H9 (cell line): ENCODE data around the gene KANSL3. TPM values are rescaled to one million over a fixed set of nuclear protein-coding genes. Genes with fewer than 3 reads are reported as not detected.

Experiments
- DNase-seq: peaks from one replicate; pipeline ENCODE4 v3.0.0-alpha.2; 2017
- H2AFZ ChIP-seq: one replicate; pipeline ENCODE4 v1.6.1; 2013; ENCODE audit warnings: mild to moderate bottlenecking, low read length, control low read depth, moderate library complexity
- H2AK5ac ChIP-seq: 2 replicates; pipeline ENCODE4 v1.6.1; 2013; ENCODE audit warnings: low read length, control low read depth, mixed read lengths; ENCODE audit not compliant: insufficient read length
- H2BK120ac ChIP-seq: one replicate; pipeline ENCODE4 v1.6.1; 2013; ENCODE audit warnings: low read depth, mild to moderate bottlenecking, low read length, control low read depth, inconsistent platforms; ENCODE audit not compliant: poor library complexity, severe bottlenecking
- H2BK12ac ChIP-seq: 2 replicates; pipeline ENCODE4 v1.6.1; 2013; ENCODE audit warnings: low read length, control low read depth, mixed read lengths, low read depth; ENCODE audit not compliant: insufficient read length
- H2BK15ac ChIP-seq: 2 replicates; pipeline ENCODE4 v1.6.1; 2013; ENCODE audit warnings: low read depth, low read length, control low read depth
- H2BK20ac ChIP-seq: one replicate; pipeline ENCODE4 v1.6.1; 2013; ENCODE audit warnings: low read depth, mild to moderate bottlenecking, low read length, control low read depth, inconsistent platforms; ENCODE audit not compliant: poor library complexity, severe bottlenecking
- H2BK5ac ChIP-seq: 2 replicates; pipeline ENCODE4 v1.6.1; 2013; ENCODE audit warnings: low read length, control low read depth, mixed read lengths; ENCODE audit not compliant: insufficient read length
- H3K14ac ChIP-seq: 2 replicates; pipeline ENCODE4 v1.6.1; 2013; ENCODE audit warnings: low read length, control low read depth; ENCODE audit not compliant: insufficient read depth
- H3K18ac ChIP-seq: 2 replicates; pipeline ENCODE4 v1.6.1; 2013; ENCODE audit warnings: low read depth, mild to moderate bottlenecking, mixed read lengths, low read length, control low read depth; ENCODE audit not compliant: insufficient read length
- H3K23ac ChIP-seq: 2 replicates; pipeline ENCODE4 v1.6.1; 2013; ENCODE audit warnings: low read length, control low read depth, mixed read lengths, low read depth; ENCODE audit not compliant: insufficient read length
- H3K23me2 ChIP-seq: 2 replicates; pipeline ENCODE4 v1.6.1; 2013; ENCODE audit warnings: low read depth, mild to moderate bottlenecking, mixed read lengths, low read length, control low read depth; ENCODE audit not compliant: insufficient read length, poor library complexity, severe bottlenecking
- H3K27ac ChIP-seq: 2 replicates; pipeline ENCODE4 v1.5.1; 2013; ENCODE audit warnings: low read length, control low read depth, mixed read lengths, low read depth; ENCODE audit not compliant: insufficient read length
- H3K27me3 ChIP-seq: 2 replicates; pipeline ENCODE4 v1.6.1; 2013; ENCODE audit warnings: low read length, control low read depth, inconsistent platforms; ENCODE audit not compliant: insufficient read depth
- H3K4ac ChIP-seq: 2 replicates; pipeline ENCODE4 v1.6.1; 2013; ENCODE audit warnings: low read depth, mild to moderate bottlenecking, control low read depth, inconsistent platforms, low read length, moderate library complexity
- H3K4me1 ChIP-seq: 2 replicates; pipeline ENCODE4 v1.6.1; 2013; ENCODE audit warnings: low read length, control low read depth, inconsistent platforms; ENCODE audit not compliant: insufficient read depth
- H3K4me2 ChIP-seq: 2 replicates; pipeline ENCODE4 v1.6.1; 2013; ENCODE audit warnings: low read length, control low read depth, mixed read lengths; ENCODE audit not compliant: insufficient read length, insufficient read depth
- H3K56ac ChIP-seq: 2 replicates; pipeline ENCODE4 v1.6.1; 2013; ENCODE audit warnings: low read depth, mild to moderate bottlenecking, mixed read lengths, low read length, control low read depth; ENCODE audit not compliant: insufficient read length
- H3K79me1 ChIP-seq: 2 replicates; pipeline ENCODE4 v1.6.1; 2013; ENCODE audit warnings: low read depth, mild to moderate bottlenecking, moderate library complexity, low read length, control low read depth, inconsistent platforms; ENCODE audit not compliant: insufficient read depth, poor library complexity, severe bottlenecking
- H3K79me2 ChIP-seq: 2 replicates; pipeline ENCODE4 v1.6.1; 2013; ENCODE audit warnings: low read length, control low read depth, inconsistent platforms; ENCODE audit not compliant: insufficient read depth
- H3K9ac ChIP-seq: 2 replicates; pipeline ENCODE4 v1.6.1; 2013; ENCODE audit warnings: low read length, control low read depth, mixed read lengths; ENCODE audit not compliant: insufficient read length; ENCODE audit errors: extremely low read depth
- H3K9me3 ChIP-seq: one replicate; pipeline ENCODE4 v1.6.1; 2013; ENCODE audit warnings: low read depth, low read length, inconsistent platforms; ENCODE audit not compliant: control insufficient read depth
- H3T11ph ChIP-seq: one replicate; pipeline ENCODE4 v1.6.1; 2013; ENCODE audit warnings: mild to moderate bottlenecking, low read length, control low read depth, inconsistent platforms
- H4K20me1 ChIP-seq: one replicate; pipeline ENCODE4 v1.6.1; 2013; ENCODE audit not compliant: control insufficient read depth, insufficient read length, insufficient read depth
- H4K5ac ChIP-seq: 2 replicates; pipeline ENCODE4 v1.6.1; 2013; ENCODE audit warnings: low read depth, mild to moderate bottlenecking, mixed read lengths, low read length, control low read depth; ENCODE audit not compliant: insufficient read length
- H4K8ac ChIP-seq: replicated peaks from 2 replicates; pipeline ENCODE4 v1.6.1; 2013; ENCODE audit warnings: low read length, control low read depth, mixed read lengths, low read depth; ENCODE audit not compliant: insufficient read length
- H4K91ac ChIP-seq: 2 replicates; pipeline ENCODE4 v1.6.1; 2013; ENCODE audit warnings: low read depth, mild to moderate bottlenecking, moderate library complexity, mixed read lengths, low read length, control low read depth; ENCODE audit not compliant: insufficient read length
- H3K27ac Mint-ChIP-seq, 3 experiments: 2 replicates in 2 of 3; 3 replicates in 1 of 3; pipeline ENCODE4 v1.8.0; 2020 to 2021; ENCODE audit warnings: mixed read lengths in 3 of 3, mild to moderate bottlenecking in 1 of 3, moderate library complexity in 1 of 3
- H3K27me3 Mint-ChIP-seq: 2 replicates; pipeline ENCODE4 v1.8.0; 2021; ENCODE audit warnings: low read depth, mild to moderate bottlenecking, moderate library complexity, mixed read lengths
- H3K36me3 Mint-ChIP-seq, 3 experiments: 2 replicates in 2 of 3; 3 replicates in 1 of 3; pipeline ENCODE4 v1.8.0; 2020 to 2021; ENCODE audit warnings: low read depth in 3 of 3, mixed read lengths in 3 of 3; ENCODE audit not compliant: insufficient read depth in 1 of 3
- H3K4me1 Mint-ChIP-seq, 2 experiments: 2 replicates each; pipeline ENCODE4 v1.8.0; 2020; ENCODE audit warnings: mixed read lengths in 2 of 2
- H3K4me3 Mint-ChIP-seq, 2 experiments: 2 replicates in 1 of 2; 3 replicates in 1 of 2; pipeline ENCODE4 v1.8.0; 2020 to 2021; ENCODE audit warnings: mild to moderate bottlenecking in 2 of 2, mixed read lengths in 2 of 2, moderate library complexity in 1 of 2
- H3K9me3 Mint-ChIP-seq, 2 experiments: 2 replicates in 1 of 2; 3 replicates in 1 of 2; pipeline ENCODE4 v1.8.0; 2020; ENCODE audit warnings: mild to moderate bottlenecking in 2 of 2, mixed read lengths in 2 of 2, moderate library complexity in 1 of 2
- CTCF ChIP-seq: fragments of 200-600 bp; sonication (generic); conservative IDR thresholded peaks from 3 replicates; pipeline ENCODE4 v1.8.0; 2021; ENCODE audit warnings: antibody characterized with exemption, mild to moderate bottlenecking
- WGBS: extraction: QIAGEN DNeasy Blood & Tissue Kit; methylation state at CpG from one replicate; pipeline ENCODE4 v1.1.7; 2013; ENCODE audit warnings: missing lambda C conversion rate, low lambda C conversion rate, mixed read lengths; ENCODE audit not compliant: insufficient read length; ENCODE audit errors: extremely low coverage; 5-methylcytosine and 5-hydroxymethylcytosine counted together
- total RNA-seq: library from RNA; stranded (reverse); gene quantifications from 2 replicates; pipeline ENCODE4 v1.2.1, GENCODE V29; 2021

The KANSL3 gene
- total RNA-seq, 1 experiment from 2014 or later: 35.7 TPM

DNA sequence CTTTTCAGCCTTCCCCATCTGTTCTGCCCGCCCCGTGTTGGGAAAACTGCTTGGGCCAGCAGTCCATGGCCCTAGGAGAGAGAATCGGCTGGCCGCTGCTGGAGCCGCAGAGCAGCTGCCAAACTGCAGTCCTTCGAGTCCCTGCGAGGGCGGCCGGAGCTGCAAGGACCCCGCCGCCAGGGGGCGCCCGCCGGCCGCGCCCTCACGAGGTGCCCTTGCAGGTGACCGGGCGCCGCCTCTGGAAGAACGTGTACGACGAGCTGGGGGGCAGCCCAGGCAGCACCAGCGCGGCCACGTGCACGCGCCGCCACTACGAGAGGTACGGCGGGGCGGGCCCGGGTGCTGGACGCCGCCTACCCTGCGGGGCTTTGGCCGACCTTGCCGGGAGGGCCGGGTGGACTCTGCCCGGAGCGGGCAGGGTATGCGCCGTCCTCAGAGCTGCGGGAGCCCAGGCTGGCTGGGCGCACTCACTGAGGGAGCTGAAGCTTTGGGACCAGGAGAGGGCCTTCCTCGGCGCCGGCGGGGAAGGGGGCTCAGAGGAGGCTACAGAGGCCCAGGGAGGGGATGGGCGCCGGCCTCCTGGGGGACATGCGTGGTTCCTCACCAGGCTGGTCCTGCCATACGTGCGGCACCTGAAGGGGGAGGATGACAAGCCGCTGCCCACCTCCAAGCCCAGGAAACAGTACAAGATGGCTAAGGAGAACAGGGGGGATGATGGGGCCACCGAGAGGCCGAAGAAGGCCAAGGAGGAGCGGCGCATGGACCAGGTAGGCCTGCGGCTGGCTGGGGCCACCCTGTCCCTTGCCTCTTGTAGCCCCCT lies 87.9 kb downstream of the KANSL3 start:
- Histone ChIP-seq H3K9me3 (no peaks in the 10 kb centered on the region), H2BK5ac (no peak overlapping the region), H4K5ac (no peak overlapping the region), H3K4me1 (no peaks in the 10 kb centered on the region), H4K20me1 (no peaks in the 10 kb centered on the region), H2BK15ac (no peak overlapping the region), H3K23ac (no peak overlapping the region), H3K27me3 (no peaks in the 10 kb centered on the region), H2BK20ac (no peak overlapping the region), H3K79me1 (no peaks in the 10 kb centered on the region), H3K9ac (no peak overlapping the region), H3K4ac (no peak overlapping the region), H2BK120ac (no peak overlapping the region), H3K23me2 (no peaks in the 10 kb centered on the region), H4K91ac (no peak overlapping the region), H2BK12ac (no peak overlapping the region), H3K18ac (no peak overlapping the region), H3K79me2 (no peaks in the 10 kb centered on the region), H2AK5ac (no peak overlapping the region), H3T11ph (no peak overlapping the region), H4K8ac (no peak overlapping the region), H3K4me2 (no peak overlapping the region), H3K27ac (no peak overlapping the region), H2AFZ (no peak overlapping the region), H3K56ac (no peak overlapping the region), H3K14ac (no peak overlapping the region)
- H3K36me3 Mint-ChIP-seq: peaks cover 4 to 6% (median 5%) of the 10 kb centered on the region in 3 experiments; a peak in 6 of 7 replicates
- 0 out of 7 replicates have a peak overlapping the region, but pooled peaks of 1 of the 3 experiments have one; percentile 48 for H3K27ac Mint-ChIP-seq
- DNase-seq: peak; percentile 90
- H3K27me3 Mint-ChIP-seq: peaks cover 2% of the 10 kb centered on the region; the same call in 1 of the 2 replicates
- peak overlapping the region in 1 of 2 experiments; percentile 54; a peak in 2 of 5 replicates for H3K4me3 Mint-ChIP-seq
- peaks cover 17 to 25% of the 10 kb centered on the region in 2 experiments for H3K4me1 Mint-ChIP-seq
- peaks cover 4 to 5% of the 10 kb centered on the region in 2 experiments; a peak in 3 of 5 replicates for H3K9me3 Mint-ChIP-seq
- peak; percentile 87 for TF ChIP-seq CTCF
- no CpG with 5 or more reads among the region's 61 CpGs for WGBS
